Sigmoid colon (tissue), 7 donors: ENCODE data around the gene SERTAD1. TPM values are rescaled to one million over a fixed set of nuclear protein-coding genes. Genes with fewer than 3 reads are reported as not detected.

ENCODE experiments used
- DNase-seq: peaks from one replicate; pipeline ENCODE4 v3.0.0-alpha.2; 2019
- H3K27ac ChIP-seq, 4 donors: fragments of 200-600 bp; sonication (generic); one replicate each; pipeline ENCODE4 v1.5.1; 2016 to 2019; ENCODE audit warnings: mild to moderate bottlenecking in 1 of 4
- H3K27me3 ChIP-seq, 3 donors: fragments of 200-600 bp; sonication (generic); one replicate each; pipeline ENCODE4 v1.5.1; 2019; ENCODE audit warnings: mild to moderate bottlenecking in 1 of 3
- H3K36me3 ChIP-seq, 4 donors: fragments of 200-600 bp; sonication (generic); one replicate each; pipeline ENCODE4 v1.5.1; 2016 to 2019
- H3K4me1 ChIP-seq, 4 donors: fragments of 200-600 bp; sonication (generic); one replicate each; pipeline ENCODE4 v1.5.1; 2017 to 2019
- H3K4me3 ChIP-seq, 4 donors: fragments of 200-600 bp; sonication (generic); one replicate each; pipeline ENCODE4 v1.5.1; 2017 to 2019; ENCODE audit warnings: mild to moderate bottlenecking in 2 of 4, moderate library complexity in 1 of 4
- H3K9me3 ChIP-seq, 4 donors: fragments of 200-600 bp in 3 of 4; sonication (generic) in 3 of 4; one replicate each; pipeline versions ENCODE4 v1.5.1 to v1.6.1; 2013 to 2019
- EP300 ChIP-seq, 4 donors: sonication (generic); formaldehyde crosslinking; IDR thresholded peaks; one replicate each; pipeline ENCODE4 v1.6.1; 2017; ENCODE audit warnings: antibody characterized with exemption in 4 of 4
- POLR2A ChIP-seq, 2 donors: fragments of 450-650 bp; IDR thresholded peaks; one replicate each; pipeline ENCODE4 v1.6.1; 2016; ENCODE audit warnings: antibody characterized with exemption in 2 of 2, mild to moderate bottlenecking in 2 of 2, moderate library complexity in 2 of 2
- POLR2AphosphoS5 ChIP-seq, 4 donors: sonication (generic); formaldehyde crosslinking; IDR thresholded peaks; one replicate each; pipeline ENCODE4 v1.6.1; 2017; ENCODE audit warnings: antibody characterized with exemption in 4 of 4
- WGBS, 2 donors: extraction: QIAGEN DNeasy Blood & Tissue Kit; methylation state at CpG; one replicate each; pipeline ENCODE4 v1.1.7; 2013; 5-methylcytosine and 5-hydroxymethylcytosine counted together
- intact Hi-C: fragments of 100-400 bp; cut with DNase I; formaldehyde crosslinking; loops from one replicate; pipeline ENCODE4 v1.15.1; 2023
- polyA plus RNA-seq, 3 donors: library from polyadenylated mRNA; stranded (reverse); fragments of 200-250 nt; gene quantifications; one replicate each; pipeline ENCODE4 v1.2.3, GENCODE V29; 2013
- total RNA-seq, 4 donors: library from RNA; depleted of rRNA; stranded (reverse); fragments of >200 nt; gene quantifications; one replicate each; pipeline ENCODE4 v1.1.0, GENCODE V29; 2016
- TF ChIP-seq, protein P1 (sequence below), 4 experiments: fragments of 450-650 bp in 3 of 4; fragments of 200-600 bp in 1 of 4; IDR thresholded peaks; one replicate each; pipeline ENCODE4 v1.5.1; 2016 to 2019; ENCODE audit warnings: antibody characterized with exemption in 4 of 4, mild to moderate bottlenecking in 3 of 4, moderate library complexity in 2 of 4
- donor health status: healthy with polysubstance abuse.
- donor health status: Bipolar disorder and iron deficiency.
- donor health status: healthy.

Gene SERTAD1
- total and polyA plus RNA-seq, 7 donors = 10.2 to 44.4 (median 18.6) TPM

DNA sequence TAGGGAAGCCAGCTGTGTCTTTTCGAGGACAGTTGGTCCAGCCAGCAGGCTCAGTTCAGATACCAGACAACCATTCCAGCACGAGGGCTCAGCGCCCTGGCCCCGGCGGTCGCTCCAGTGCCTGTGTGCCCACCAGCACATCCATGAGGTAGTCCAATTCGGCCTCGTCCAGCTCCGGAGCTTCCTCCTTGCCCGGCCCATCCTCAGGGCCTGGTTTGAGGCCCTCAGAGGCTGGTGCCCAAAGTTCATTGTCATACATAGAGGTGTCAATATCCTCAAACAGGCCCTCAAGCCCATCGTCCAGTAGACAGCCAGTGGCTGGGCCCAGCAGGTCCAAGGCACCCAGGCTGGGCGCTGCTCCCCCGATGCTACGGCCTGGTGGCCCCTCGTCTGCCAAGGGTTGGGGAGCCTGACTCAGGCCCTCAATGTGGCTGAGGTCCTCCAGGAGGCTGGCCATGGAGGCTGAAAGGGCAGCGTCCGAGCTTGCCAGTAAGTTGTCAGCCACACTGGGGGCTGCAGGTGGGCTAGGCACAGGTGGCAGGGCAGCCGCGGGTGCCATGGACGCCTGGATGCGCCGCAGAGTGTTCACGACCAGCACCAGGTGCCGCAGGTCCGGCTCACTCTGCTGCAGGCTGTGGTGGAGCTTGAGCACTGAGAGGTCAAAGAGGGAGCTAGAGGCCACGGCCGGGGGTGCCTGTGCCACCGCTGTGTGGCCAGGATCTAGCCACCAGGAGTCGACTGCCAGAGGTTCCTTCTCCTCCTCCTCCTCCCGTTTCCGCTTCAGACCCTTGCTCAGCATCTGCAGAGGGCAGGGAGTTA lies 2.8 kb downstream of the SERTAD1 start:
- no peak for DNase-seq
- Histone ChIP-seq H3K4me1 (peaks cover 0 to 47% (median 37%) of the 10 kb centered on the region in 4 donors), H3K4me3 (peak overlapping the region in 1 of 4 donors; percentile 12), H3K27ac (peak overlapping the region; percentile 95 to 100 (median 99)), H3K36me3 (peaks cover 6 to 12% (median 9%) of the 10 kb centered on the region in 4 donors), H3K9me3 (no peaks in the 10 kb centered on the region), H3K27me3 (no peaks in the 10 kb centered on the region)
- 90 to 92% methylated on average over 31 of the region's 31 CpGs for WGBS, 2 donors
- intact Hi-C loops = loop anchor here (5.0 to 10.0 kb wide), 4 partner anchors 76 to 179 kb away; partner anchors contain the start of genes AKT2, C19orf47, LTBP4 and PLD3
- TF ChIP-seq POLR2A (IDR thresholded peaks at IDR 0.05) (no peak), POLR2AphosphoS5 (IDR thresholded peaks at IDR 0.05) (no peak), EP300 (IDR thresholded peaks at IDR 0.05) (no peak)
- TF ChIP-seq, protein P1, sequence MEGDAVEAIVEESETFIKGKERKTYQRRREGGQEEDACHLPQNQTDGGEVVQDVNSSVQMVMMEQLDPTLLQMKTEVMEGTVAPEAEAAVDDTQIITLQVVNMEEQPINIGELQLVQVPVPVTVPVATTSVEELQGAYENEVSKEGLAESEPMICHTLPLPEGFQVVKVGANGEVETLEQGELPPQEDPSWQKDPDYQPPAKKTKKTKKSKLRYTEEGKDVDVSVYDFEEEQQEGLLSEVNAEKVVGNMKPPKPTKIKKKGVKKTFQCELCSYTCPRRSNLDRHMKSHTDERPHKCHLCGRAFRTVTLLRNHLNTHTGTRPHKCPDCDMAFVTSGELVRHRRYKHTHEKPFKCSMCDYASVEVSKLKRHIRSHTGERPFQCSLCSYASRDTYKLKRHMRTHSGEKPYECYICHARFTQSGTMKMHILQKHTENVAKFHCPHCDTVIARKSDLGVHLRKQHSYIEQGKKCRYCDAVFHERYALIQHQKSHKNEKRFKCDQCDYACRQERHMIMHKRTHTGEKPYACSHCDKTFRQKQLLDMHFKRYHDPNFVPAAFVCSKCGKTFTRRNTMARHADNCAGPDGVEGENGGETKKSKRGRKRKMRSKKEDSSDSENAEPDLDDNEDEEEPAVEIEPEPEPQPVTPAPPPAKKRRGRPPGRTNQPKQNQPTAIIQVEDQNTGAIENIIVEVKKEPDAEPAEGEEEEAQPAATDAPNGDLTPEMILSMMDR (IDR thresholded peaks at IDR 0.05) = no peak

DNA sequence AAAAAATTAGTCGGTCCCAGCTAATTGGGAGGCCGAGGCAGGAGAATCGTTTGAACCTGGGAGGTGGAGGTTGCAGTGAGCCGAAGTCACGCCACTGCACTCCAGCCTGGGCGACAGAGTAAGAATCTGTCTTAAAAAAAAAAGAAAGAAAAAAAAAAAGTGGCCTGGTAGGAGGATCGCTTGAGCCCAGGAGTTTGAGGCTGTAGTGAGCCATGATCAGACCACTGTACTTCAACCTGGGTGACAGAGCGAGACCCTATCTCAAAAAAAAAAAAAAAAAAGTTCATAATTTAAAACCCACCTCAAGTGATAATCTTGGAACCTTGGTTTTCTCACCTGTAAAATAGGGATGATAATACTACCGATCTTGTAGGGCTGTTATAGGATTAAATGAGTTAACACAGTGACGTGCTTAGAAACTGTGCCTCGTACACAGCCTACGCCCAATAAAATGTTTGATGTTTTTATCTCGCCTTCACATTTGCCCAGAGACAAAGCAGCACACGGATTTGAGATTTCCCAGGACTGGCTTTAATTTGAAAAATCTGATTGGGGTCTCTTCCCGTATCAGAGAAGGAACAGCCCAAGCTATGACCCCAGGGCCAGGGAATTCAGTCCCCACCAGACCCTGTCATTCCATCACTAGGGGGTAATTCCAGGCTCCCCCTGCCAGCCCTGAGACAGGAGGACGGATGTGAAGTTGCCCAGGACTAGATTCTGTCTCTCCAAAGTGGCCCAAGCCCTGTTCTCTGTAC lies 3.6 kb downstream of the SERTAD1 start:
- intact Hi-C loops = loop anchor here (1.0 to 10.0 kb wide), 5 partner anchors 22 to 180 kb away; partner anchors contain the start of genes AKT2, C19orf47, LTBP4 and PLD3
- H3K4me1 ChIP-seq = peaks cover 0 to 47% (median 37%) of the 10 kb centered on the region in 4 donors
- no peaks in the 10 kb centered on the region for H3K27me3 ChIP-seq
- H3K4me3 ChIP-seq = peak overlapping the region in 2 of 4 donors; percentile 67 to 68
- WGBS, 2 donors = 64 to 77% methylated on average over 16 of the region's 16 CpGs
- peaks cover 6 to 12% (median 9%) of the 10 kb centered on the region in 4 donors for H3K36me3 ChIP-seq
- no peak for TF ChIP-seq POLR2A (IDR thresholded peaks at IDR 0.05)
- TF ChIP-seq EP300 (IDR thresholded peaks at IDR 0.05) = peak in 1 of 4 donors; percentile 59
- peak; percentile 27 to 87 (median 64) for TF ChIP-seq POLR2AphosphoS5 (IDR thresholded peaks at IDR 0.05)
- peak overlapping the region; percentile 95 to 100 (median 99) for H3K27ac ChIP-seq
- H3K9me3 ChIP-seq = no peaks in the 10 kb centered on the region
- DNase-seq = no peak

DNA sequence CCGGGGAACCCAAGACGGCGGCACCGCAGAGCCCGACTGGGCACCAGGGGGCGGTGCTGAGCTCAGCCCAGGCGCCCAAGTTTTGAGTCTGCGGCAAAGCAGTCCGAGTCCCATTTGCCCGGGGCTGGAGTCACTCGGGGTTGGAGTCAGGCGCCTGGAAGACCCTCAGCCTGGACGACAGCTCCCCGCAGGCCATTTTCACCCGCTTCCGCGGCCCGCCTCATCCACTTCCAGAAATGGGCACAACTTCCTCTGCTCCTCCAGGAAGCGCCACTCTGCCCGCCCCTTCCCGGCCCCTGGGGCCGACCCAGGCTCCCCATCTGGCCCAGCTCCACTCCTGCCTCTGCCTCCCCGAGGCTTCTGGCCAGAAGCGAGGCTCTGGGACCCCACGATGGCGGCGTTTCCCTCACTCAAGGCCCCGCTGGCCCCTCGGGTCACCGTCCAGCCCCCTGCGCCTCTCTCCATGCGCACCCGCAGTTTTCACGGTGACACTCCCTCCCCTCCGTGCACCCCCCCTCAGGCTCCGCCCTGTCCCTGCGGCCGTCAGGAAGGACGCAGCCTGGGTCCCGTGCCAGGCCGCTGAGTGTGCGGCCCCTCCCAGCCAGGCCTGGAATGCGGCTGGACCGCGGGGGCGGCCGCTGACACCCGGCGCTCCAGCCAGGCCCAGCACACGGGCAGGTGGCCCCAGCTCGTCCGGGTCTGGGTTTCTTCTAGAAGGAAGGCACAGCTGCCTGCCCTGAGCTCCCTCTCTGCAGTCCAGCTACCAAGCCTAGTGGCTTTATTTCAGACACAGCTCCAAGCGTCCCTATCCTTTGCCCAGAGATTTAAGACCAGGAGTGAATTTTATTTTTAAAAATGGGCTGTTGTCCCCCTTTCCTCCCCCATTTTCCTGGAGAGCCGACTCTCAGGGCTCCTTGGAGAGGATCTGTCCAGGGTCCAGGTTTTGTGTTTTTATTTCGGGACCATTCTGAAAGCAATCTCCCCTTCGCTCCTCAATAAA lies 4.7 kb downstream of the SERTAD1 start:
- DNase-seq = peak; percentile 98
- Histone ChIP-seq H3K4me1 (peaks cover 0 to 38% (median 35%) of the 10 kb centered on the region in 4 donors), H3K9me3 (no peaks in the 10 kb centered on the region), H3K4me3 (peak overlapping the region; percentile 61 to 68 (median 68)), H3K36me3 (peaks cover 6 to 12% (median 9%) of the 10 kb centered on the region in 4 donors), H3K27ac (peak overlapping the region; percentile 95 to 100 (median 99)), H3K27me3 (no peaks in the 10 kb centered on the region)
- 1 to 3% methylated on average over 56 of the region's 56 CpGs for WGBS, 2 donors
- TF ChIP-seq, protein P1 (IDR thresholded peaks at IDR 0.05) = peak; percentile 82 to 96 (median 90)
- TF ChIP-seq POLR2AphosphoS5 (IDR thresholded peaks at IDR 0.05) (peak; percentile 90 to 97 (median 96)), EP300 (IDR thresholded peaks at IDR 0.05) (peak in 2 of 4 donors; percentile 64 to 77), POLR2A (IDR thresholded peaks at IDR 0.05) (peak; percentile 95 to 96)
- intact Hi-C loops = loop anchor here (1.0 to 10.0 kb wide), 6 partner anchors 23 to 181 kb away; partner anchors contain the start of genes AKT2, C19orf47, LTBP4 and PLD3

DNA sequence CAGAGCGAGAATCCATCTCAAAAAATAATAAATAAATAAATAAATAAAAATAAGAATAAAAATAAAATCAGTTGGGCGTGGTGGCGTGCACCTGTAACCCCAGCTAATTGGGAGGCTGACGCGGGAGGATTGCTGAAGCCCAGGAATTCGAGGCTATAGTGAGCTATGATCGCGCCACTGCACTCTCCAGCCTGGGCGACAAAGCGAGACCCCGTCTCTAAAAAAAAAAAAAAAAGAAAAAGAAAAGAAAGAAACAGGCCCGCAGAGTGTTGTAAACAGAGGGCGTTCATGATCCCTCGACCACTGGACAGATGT lies 5.4 kb downstream of the SERTAD1 start:
- Histone ChIP-seq H3K4me1 (peaks cover 0 to 38% (median 35%) of the 10 kb centered on the region in 4 donors), H3K36me3 (peaks cover 6 to 12% (median 9%) of the 10 kb centered on the region in 4 donors), H3K27me3 (no peaks in the 10 kb centered on the region), H3K9me3 (no peaks in the 10 kb centered on the region), H3K4me3 (peak overlapping the region; percentile 61 to 68 (median 68)), H3K27ac (peak overlapping the region; percentile 95 to 100 (median 99))
- 37 to 56% methylated on average over 14 of the region's 14 CpGs for WGBS, 2 donors
- no peak for DNase-seq
- intact Hi-C loops = loop anchor here (1.0 to 10.0 kb wide), 5 partner anchors 47 to 182 kb away; partner anchors contain the start of genes AKT2, C19orf47, LTBP4 and PLD3
- TF ChIP-seq EP300 (IDR thresholded peaks at IDR 0.05) (no peak), POLR2A (IDR thresholded peaks at IDR 0.05) (no peak), POLR2AphosphoS5 (IDR thresholded peaks at IDR 0.05) (no peak)
- TF ChIP-seq, protein P1 (IDR thresholded peaks at IDR 0.05) = no peak
